ENCODE data around the gene CIP2A. TPM values are rescaled to one million over a fixed set of nuclear protein-coding genes. Genes with fewer than 3 reads are reported as not detected.

The CIP2A gene
- total and polyA plus RNA-seq, 4 donors = 0.62 to 44.9 (median 0.95) TPM

DNA sequence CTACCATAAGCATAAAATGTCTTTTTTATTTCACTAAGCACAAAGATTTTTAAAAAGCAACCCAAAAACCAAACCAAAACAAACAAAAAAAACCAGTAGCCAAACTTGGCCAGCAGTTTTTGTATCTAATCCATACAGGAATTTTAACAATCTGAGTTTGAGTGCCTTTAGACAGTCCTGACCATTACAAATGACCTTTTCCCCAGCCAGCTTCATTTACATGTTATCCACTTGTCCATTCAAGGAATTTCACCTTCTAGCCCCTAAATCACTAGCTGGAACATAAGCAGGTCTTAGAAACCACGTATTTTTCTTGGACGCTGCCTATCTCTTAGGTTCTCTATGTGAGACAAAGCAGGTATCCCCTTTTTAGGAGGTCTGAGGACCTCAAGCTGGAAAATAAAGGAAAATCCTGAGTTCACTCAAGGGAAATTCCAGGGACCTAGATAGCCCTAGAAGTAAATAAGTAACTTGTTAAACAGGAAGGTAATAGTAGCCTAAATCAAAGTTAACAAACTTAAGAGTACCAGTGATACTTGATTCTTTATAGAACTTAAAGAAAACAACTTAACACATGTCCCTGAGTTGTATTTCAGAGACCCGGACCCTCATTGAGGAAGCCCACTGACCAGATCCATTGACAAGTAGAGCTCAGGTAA, 34.2 kb downstream of the CIP2A start:
- no peaks in the 10 kb centered on the region for H3K9me3 ChIP-seq (ENCODE audit: control insufficient read depth in 4 of 4, low read length in 3 of 4)
- 68% methylated on average over 3 of the region's 3 CpGs for WGBS
- H3K4me1 ChIP-seq (ENCODE audit: control insufficient read depth in 4 of 4, insufficient read depth in 4 of 4, low read length in 3 of 4) = peaks cover 0 to 5% (median 0%) of the 10 kb centered on the region in 4 donors
- no peak overlapping the region for H3K9ac ChIP-seq (ENCODE audit: low read depth in 1 of 2, low read length in 2 of 2)
- TF ChIP-seq YY1 (IDR thresholded peaks at IDR 0.05) (no peak), CTCF (IDR thresholded peaks at IDR 0.05; ENCODE audit: low read depth, low read length, missing input control) (no peak), GABPA (IDR thresholded peaks at IDR 0.05 in 1 of 2, conservative IDR thresholded peaks at IDR 0.05 in 1 of 2) (no peak), EGR1 (IDR thresholded peaks at IDR 0.05; ENCODE audit: low read depth in 2 of 2) (no peak)
- H3K36me3 ChIP-seq (ENCODE audit: control insufficient read depth in 4 of 4, insufficient read depth in 3 of 4, low read depth in 1 of 4, low read length in 3 of 4) = no peaks in the 10 kb centered on the region
- DNase-seq (ENCODE audit: low spot score) = no peak
- H3K27ac ChIP-seq (ENCODE audit: low read depth in 1 of 2, low read length in 2 of 2) = no peak overlapping the region
- no peaks in the 10 kb centered on the region for H3K27me3 ChIP-seq (ENCODE audit: control insufficient read depth in 4 of 4, insufficient read depth in 4 of 4, low read length in 3 of 4)
- no peak overlapping the region for H3K4me3 ChIP-seq (ENCODE audit: low read depth in 1 of 3, low read length in 3 of 3)

DNA sequence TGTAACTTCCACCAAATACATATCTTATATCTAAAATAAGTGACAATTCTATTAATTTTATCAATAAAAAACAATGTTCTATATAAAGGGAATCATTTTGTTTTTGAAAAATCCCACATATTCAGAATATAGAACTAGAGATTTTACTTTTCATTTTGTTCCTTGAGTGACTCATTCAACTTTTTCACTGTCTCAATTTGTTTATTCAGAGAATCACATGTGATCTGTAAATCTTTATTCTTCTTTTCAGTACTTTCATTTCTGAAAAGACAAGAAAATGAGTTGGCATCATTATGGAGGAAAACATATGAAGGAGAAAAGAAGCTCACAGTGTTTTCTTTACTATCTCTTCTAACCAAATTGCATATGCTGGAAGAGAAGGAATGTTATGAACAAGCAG, 35.0 kb downstream of the CIP2A start:
- Histone ChIP-seq H3K4me1 (ENCODE audit: control insufficient read depth in 4 of 4, insufficient read depth in 4 of 4, low read length in 3 of 4) (peaks cover 0 to 5% (median 0%) of the 10 kb centered on the region in 4 donors), H3K36me3 (ENCODE audit: control insufficient read depth in 4 of 4, insufficient read depth in 3 of 4, low read depth in 1 of 4, low read length in 3 of 4) (no peaks in the 10 kb centered on the region), H3K9me3 (ENCODE audit: control insufficient read depth in 4 of 4, low read length in 3 of 4) (no peaks in the 10 kb centered on the region), H3K4me3 (ENCODE audit: low read depth in 1 of 3, low read length in 3 of 3) (no peak overlapping the region), H3K9ac (ENCODE audit: low read depth in 1 of 2, low read length in 2 of 2) (no peak overlapping the region), H3K27me3 (ENCODE audit: control insufficient read depth in 4 of 4, insufficient read depth in 4 of 4, low read length in 3 of 4) (no peaks in the 10 kb centered on the region), H3K27ac (ENCODE audit: low read depth in 1 of 2, low read length in 2 of 2) (no peak overlapping the region)
- DNase-seq (ENCODE audit: low spot score) = no peak
- no peak for TF ChIP-seq CTCF (IDR thresholded peaks at IDR 0.05; ENCODE audit: low read depth, low read length, missing input control)
- TF ChIP-seq, protein P1, sequence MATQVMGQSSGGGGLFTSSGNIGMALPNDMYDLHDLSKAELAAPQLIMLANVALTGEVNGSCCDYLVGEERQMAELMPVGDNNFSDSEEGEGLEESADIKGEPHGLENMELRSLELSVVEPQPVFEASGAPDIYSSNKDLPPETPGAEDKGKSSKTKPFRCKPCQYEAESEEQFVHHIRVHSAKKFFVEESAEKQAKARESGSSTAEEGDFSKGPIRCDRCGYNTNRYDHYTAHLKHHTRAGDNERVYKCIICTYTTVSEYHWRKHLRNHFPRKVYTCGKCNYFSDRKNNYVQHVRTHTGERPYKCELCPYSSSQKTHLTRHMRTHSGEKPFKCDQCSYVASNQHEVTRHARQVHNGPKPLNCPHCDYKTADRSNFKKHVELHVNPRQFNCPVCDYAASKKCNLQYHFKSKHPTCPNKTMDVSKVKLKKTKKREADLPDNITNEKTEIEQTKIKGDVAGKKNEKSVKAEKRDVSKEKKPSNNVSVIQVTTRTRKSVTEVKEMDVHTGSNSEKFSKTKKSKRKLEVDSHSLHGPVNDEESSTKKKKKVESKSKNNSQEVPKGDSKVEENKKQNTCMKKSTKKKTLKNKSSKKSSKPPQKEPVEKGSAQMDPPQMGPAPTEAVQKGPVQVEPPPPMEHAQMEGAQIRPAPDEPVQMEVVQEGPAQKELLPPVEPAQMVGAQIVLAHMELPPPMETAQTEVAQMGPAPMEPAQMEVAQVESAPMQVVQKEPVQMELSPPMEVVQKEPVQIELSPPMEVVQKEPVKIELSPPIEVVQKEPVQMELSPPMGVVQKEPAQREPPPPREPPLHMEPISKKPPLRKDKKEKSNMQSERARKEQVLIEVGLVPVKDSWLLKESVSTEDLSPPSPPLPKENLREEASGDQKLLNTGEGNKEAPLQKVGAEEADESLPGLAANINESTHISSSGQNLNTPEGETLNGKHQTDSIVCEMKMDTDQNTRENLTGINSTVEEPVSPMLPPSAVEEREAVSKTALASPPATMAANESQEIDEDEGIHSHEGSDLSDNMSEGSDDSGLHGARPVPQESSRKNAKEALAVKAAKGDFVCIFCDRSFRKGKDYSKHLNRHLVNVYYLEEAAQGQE (IDR thresholded peaks at IDR 0.05) = no peak
- TF ChIP-seq, protein P2, sequence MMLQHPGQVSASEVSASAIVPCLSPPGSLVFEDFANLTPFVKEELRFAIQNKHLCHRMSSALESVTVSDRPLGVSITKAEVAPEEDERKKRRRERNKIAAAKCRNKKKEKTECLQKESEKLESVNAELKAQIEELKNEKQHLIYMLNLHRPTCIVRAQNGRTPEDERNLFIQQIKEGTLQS (IDR thresholded peaks at IDR 0.05) = no peak
- no peak for TF ChIP-seq RXRA (IDR thresholded peaks at IDR 0.05)
- no peak for TF ChIP-seq SP1 (IDR thresholded peaks at IDR 0.05)
- no peak for TF ChIP-seq MAX (IDR thresholded peaks at IDR 0.05)
- no peak for TF ChIP-seq RAD21 (IDR thresholded peaks at IDR 0.05)
- no peak for TF ChIP-seq TAF1 (conservative IDR thresholded peaks at IDR 0.05)
- no peak for TF ChIP-seq HNF4G (IDR thresholded peaks at IDR 0.05)
